HepG2 (cell line): ENCODE measurements around the gene JMJD1C. TPM values are rescaled to one million over a fixed set of nuclear protein-coding genes. Genes with fewer than 3 reads are reported as not detected.

Source experiments
- ATAC-seq: fragments of 200-7000 bp; cut with Tn5 transposase; 3 replicates; pipeline ENCODE4 v1.9.1; 2020; ENCODE audit warnings: mild to moderate bottlenecking, moderate library complexity
- BruUV-seq: library from RNA; stranded (reverse); fragments of 400-500 nt; replicated peaks from 2 replicates; lab custom pipeline; 2021; lab: Mats Ljungman, UMichigan
- CTCF ChIA-PET: fragments of 300-600 bp; formaldehyde crosslinking; extraction: SDS; loops from one replicate; lab custom pipeline; 2021; ENCODE audit warnings: low total read pairs, inconsistent platforms, low intra/inter-chr PET ratio; lab: Yijun Ruan, JAX
- POLR2A ChIA-PET: fragments of 350-600 bp; sonication (Branson Sonifier 250); formaldehyde crosslinking; loops from one replicate; lab custom pipeline; 2020; ENCODE audit warnings: antibody characterized with exemption, inconsistent platforms; lab: Yijun Ruan, JAX
- DNase-seq: peaks from one replicate; pipeline ENCODE4 v3.0.0-alpha.2; 2015; ENCODE audit warnings: low spot score
- FAIRE-seq: peaks from 3 replicates; lab custom pipeline; 2011; peaks lifted over from hg19 to GRCh38; lab: Jason Lieb, UNC
- H2AFZ ChIP-seq: one replicate; pipeline ENCODE4 v1.6.1; 2011; ENCODE audit warnings: low read length, inconsistent platforms
- H3K27ac ChIP-seq: fragments of 300-600 bp; 3 replicates; pipeline ENCODE4 v1.8.0; 2011; ENCODE audit warnings: mixed run types, mild to moderate bottlenecking, mixed read lengths, low read length, inconsistent platforms; ENCODE audit not compliant: insufficient read depth; ENCODE audit errors: extremely low read length
- H3K27me3 ChIP-seq, 2 experiments: fragments of 200-600 bp in 1 of 2; 2 replicates in 1 of 2; 3 replicates in 1 of 2; pipeline versions ENCODE4 v1.6.0 to v1.8.0; 2011; ENCODE audit warnings: low read length in 2 of 2, mild to moderate bottlenecking in 2 of 2, moderate library complexity in 2 of 2, inconsistent platforms in 1 of 2; ENCODE audit not compliant: insufficient read depth in 2 of 2, control insufficient read depth in 1 of 2
- H3K36me3 ChIP-seq, 2 experiments: fragments of 200-600 bp in 1 of 2; replicated peaks in 1 of 2; 2 replicates in 1 of 2; 3 replicates in 1 of 2; pipeline versions ENCODE4 v1.5.1 to v1.8.0; 2011; ENCODE audit warnings: low read length in 2 of 2, inconsistent platforms in 1 of 2; ENCODE audit not compliant: insufficient read depth in 2 of 2, control insufficient read depth in 1 of 2
- H3K4me1 ChIP-seq: 2 replicates; pipeline ENCODE4 v1.5.1; 2012; ENCODE audit warnings: low read length, inconsistent platforms; ENCODE audit not compliant: insufficient read depth
- H3K4me2 ChIP-seq: 2 replicates; pipeline ENCODE4 v1.6.0; 2011; ENCODE audit warnings: low read depth, low read length, inconsistent platforms
- H3K4me3 ChIP-seq, 3 experiments: fragments of 200-600 bp in 1 of 3; sonication (generic), shearing (Covaris generic) in 1 of 3; replicated peaks in 1 of 3; 2 replicates each; pipeline ENCODE4 v1.5.1; 2011 to 2016; ENCODE audit warnings: low read length in 3 of 3, inconsistent platforms in 2 of 3, low read depth in 2 of 3, mild to moderate bottlenecking in 2 of 3, control low read depth in 1 of 3, mixed read lengths in 1 of 3; ENCODE audit not compliant: insufficient read depth in 1 of 3
- H3K79me2 ChIP-seq: one replicate; pipeline ENCODE4 v1.6.1; 2011; ENCODE audit warnings: low read length, inconsistent platforms; ENCODE audit not compliant: insufficient read depth
- H3K9ac ChIP-seq: 2 replicates; pipeline ENCODE4 v1.6.0; 2011; ENCODE audit warnings: mild to moderate bottlenecking, low read depth, low read length, inconsistent platforms; ENCODE audit not compliant: insufficient read depth
- H3K9me3 ChIP-seq: 2 replicates; pipeline ENCODE4 v1.5.1; 2012; ENCODE audit warnings: mild to moderate bottlenecking, low read length
- H4K20me1 ChIP-seq: 2 replicates; pipeline ENCODE4 v1.6.0; 2011; ENCODE audit warnings: inconsistent platforms, mild to moderate bottlenecking, low read length, moderate library complexity; ENCODE audit not compliant: insufficient read depth
- BRD4 ChIP-seq: sonication (generic); formaldehyde crosslinking; IDR thresholded peaks from 2 replicates; pipeline ENCODE4 v1.4.0; 2020; ENCODE audit warnings: missing genetic modification reagents
- EED ChIP-seq: sonication (generic); formaldehyde crosslinking; IDR thresholded peaks from 2 replicates; pipeline ENCODE4 v1.5.0; 2020; ENCODE audit warnings: mild to moderate bottlenecking, missing genetic modification reagents
- HDAC6 ChIP-seq: fragments of 200-600 bp; sonication (generic); IDR thresholded peaks from 2 replicates; pipeline ENCODE4 v1.7.0; 2017; ENCODE audit warnings: mild to moderate bottlenecking, antibody characterized with exemption, low read length, low read depth
- SAP130 ChIP-seq: IDR thresholded peaks from 2 replicates; pipeline ENCODE4 v1.6.1; 2016; ENCODE audit warnings: low read depth
- TRIM24 ChIP-seq: sonication (generic); formaldehyde crosslinking; IDR thresholded peaks from 2 replicates; pipeline ENCODE4 v1.8.0; 2022; ENCODE audit warnings: mild to moderate bottlenecking, missing genetic modification reagents
- ZNF10 ChIP-seq: sonication (generic); formaldehyde crosslinking; IDR thresholded peaks from 2 replicates; pipeline ENCODE4 v1.4.0; 2020; ENCODE audit warnings: mild to moderate bottlenecking, low read depth, missing genetic modification reagents, borderline replicate concordance
- ZNF205 ChIP-seq: IDR thresholded peaks from 2 replicates; pipeline ENCODE4 v1.6.1; 2018; ENCODE audit warnings: missing biosample characterization, missing genetic modification reagents
- ZSCAN29 ChIP-seq: sonication (generic); formaldehyde crosslinking; conservative IDR thresholded peaks from 2 replicates; pipeline ENCODE4 v1.4.0; 2020; ENCODE audit warnings: mild to moderate bottlenecking, missing genetic modification reagents
- WGBS: methylation state at CpG from one replicate; pipeline ENCODE4 v1.1.6; 2017; ENCODE audit warnings: low lambda C conversion rate; 5-methylcytosine and 5-hydroxymethylcytosine counted together
- in situ Hi-C: cut with HindIII; loops from 2 replicates; pipeline ENCODE4 v1.10.0; 2017; ENCODE audit warnings: low pct_unique_long_range_greater_than_20kb; ENCODE audit not compliant: extremely low pct_ligation_motif_present
- intact Hi-C: fragments of 100-400 bp; cut with micrococcal nuclease; formaldehyde crosslinking; loops from one replicate; pipeline ENCODE4 v1.10.0; 2022; ENCODE audit not compliant: unreplicated experiment
- polyA plus RNA-seq, 8 experiments: library from polyadenylated mRNA; depleted of rRNA in 3 of 8; stranded (reverse) in 7 of 8; unstranded in 1 of 8; fragments of >200 nt; fragmentation: Illumina TruSeq in 4 of 8; extraction: Trizol in 4 of 8; gene quantifications; 2 replicates each; pipeline versions ENCODE4 v1.2.1 to v1.2.3, GENCODE V29; 2011 to 2016; ENCODE audit warnings: low read depth in 4 of 8, missing spikeins in 1 of 8, mixed read lengths in 1 of 8; ENCODE audit not compliant: insufficient read depth in 1 of 8
- total RNA-seq, 5 experiments: library from RNA; depleted of rRNA; stranded (reverse); fragments of >200 nt; fragmentation: Illumina TruSeq; extraction: Trizol; gene quantifications; 2 replicates each; pipeline ENCODE4 v1.2.3, GENCODE V29; 2016; ENCODE audit warnings: low read depth in 1 of 5
- TF ChIP-seq, protein P1 (sequence below): sonication (generic); formaldehyde crosslinking; IDR thresholded peaks from 2 replicates; pipeline ENCODE4 v1.5.1; 2020; ENCODE audit warnings: missing genetic modification reagents, mild to moderate bottlenecking, borderline replicate concordance
- TF ChIP-seq, protein P2 (sequence below): sonication (generic); formaldehyde crosslinking; IDR thresholded peaks from 2 replicates; pipeline ENCODE4 v1.5.1; 2020; ENCODE audit warnings: missing genetic modification reagents, mild to moderate bottlenecking, borderline replicate concordance
- TF ChIP-seq, protein P3 (sequence below): sonication (generic); formaldehyde crosslinking; IDR thresholded peaks from 2 replicates; pipeline ENCODE4 v1.5.1; 2020; ENCODE audit warnings: mild to moderate bottlenecking, missing genetic modification reagents, borderline replicate concordance

JMJD1C gene
- total and polyA plus RNA-seq, 2 of the 13 experiments (the other 11 are each of a cell fraction or from before 2014, with no cell fraction given): 42.3 to 42.7 TPM

- H2AFZ ChIP-seq: no peak overlapping the region
- intact Hi-C loops: no loop called here
- ChIA-PET POLR2A (no interaction called here), CTCF (no interaction called here)
- no peak overlapping the region for H3K9ac ChIP-seq
- H3K4me2 ChIP-seq: no peak overlapping the region
- no peak for FAIRE-seq
- in situ Hi-C loops: no loop called here
- WGBS: 97% methylated on average over 13 of the region's 13 CpGs
- no peaks in the 10 kb centered on the region for H3K36me3 ChIP-seq
- DNase-seq: no peak
- H3K4me1 ChIP-seq: peaks cover 26% of the 10 kb centered on the region
- H3K9me3 ChIP-seq: no peaks in the 10 kb centered on the region
- ATAC-seq: no peak
- TF ChIP-seq, protein P1, sequence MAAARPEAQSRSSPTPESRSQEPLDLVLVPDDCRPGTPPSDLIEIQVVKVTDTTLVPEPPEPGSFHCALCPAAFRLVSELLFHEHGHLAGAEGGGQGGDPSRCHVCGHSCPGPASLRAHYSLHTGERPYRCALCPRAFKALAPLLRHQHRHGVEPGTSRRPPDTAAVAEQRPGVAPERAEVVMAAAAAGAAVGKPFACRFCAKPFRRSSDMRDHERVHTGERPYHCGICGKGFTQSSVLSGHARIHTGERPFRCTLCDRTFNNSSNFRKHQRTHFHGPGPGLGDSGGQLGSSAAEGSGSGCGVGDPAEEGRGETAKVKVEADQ (CRISPR knock-in tag): no peak
- TF ChIP-seq BRD4 (CRISPR knock-in tag): no peak
- TF ChIP-seq, protein P2, sequence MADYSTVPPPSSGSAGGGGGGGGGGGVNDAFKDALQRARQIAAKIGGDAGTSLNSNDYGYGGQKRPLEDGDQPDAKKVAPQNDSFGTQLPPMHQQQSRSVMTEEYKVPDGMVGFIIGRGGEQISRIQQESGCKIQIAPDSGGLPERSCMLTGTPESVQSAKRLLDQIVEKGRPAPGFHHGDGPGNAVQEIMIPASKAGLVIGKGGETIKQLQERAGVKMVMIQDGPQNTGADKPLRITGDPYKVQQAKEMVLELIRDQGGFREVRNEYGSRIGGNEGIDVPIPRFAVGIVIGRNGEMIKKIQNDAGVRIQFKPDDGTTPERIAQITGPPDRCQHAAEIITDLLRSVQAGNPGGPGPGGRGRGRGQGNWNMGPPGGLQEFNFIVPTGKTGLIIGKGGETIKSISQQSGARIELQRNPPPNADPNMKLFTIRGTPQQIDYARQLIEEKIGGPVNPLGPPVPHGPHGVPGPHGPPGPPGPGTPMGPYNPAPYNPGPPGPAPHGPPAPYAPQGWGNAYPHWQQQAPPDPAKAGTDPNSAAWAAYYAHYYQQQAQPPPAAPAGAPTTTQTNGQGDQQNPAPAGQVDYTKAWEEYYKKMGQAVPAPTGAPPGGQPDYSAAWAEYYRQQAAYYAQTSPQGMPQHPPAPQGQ: no peak
- TF ChIP-seq, protein P3, sequence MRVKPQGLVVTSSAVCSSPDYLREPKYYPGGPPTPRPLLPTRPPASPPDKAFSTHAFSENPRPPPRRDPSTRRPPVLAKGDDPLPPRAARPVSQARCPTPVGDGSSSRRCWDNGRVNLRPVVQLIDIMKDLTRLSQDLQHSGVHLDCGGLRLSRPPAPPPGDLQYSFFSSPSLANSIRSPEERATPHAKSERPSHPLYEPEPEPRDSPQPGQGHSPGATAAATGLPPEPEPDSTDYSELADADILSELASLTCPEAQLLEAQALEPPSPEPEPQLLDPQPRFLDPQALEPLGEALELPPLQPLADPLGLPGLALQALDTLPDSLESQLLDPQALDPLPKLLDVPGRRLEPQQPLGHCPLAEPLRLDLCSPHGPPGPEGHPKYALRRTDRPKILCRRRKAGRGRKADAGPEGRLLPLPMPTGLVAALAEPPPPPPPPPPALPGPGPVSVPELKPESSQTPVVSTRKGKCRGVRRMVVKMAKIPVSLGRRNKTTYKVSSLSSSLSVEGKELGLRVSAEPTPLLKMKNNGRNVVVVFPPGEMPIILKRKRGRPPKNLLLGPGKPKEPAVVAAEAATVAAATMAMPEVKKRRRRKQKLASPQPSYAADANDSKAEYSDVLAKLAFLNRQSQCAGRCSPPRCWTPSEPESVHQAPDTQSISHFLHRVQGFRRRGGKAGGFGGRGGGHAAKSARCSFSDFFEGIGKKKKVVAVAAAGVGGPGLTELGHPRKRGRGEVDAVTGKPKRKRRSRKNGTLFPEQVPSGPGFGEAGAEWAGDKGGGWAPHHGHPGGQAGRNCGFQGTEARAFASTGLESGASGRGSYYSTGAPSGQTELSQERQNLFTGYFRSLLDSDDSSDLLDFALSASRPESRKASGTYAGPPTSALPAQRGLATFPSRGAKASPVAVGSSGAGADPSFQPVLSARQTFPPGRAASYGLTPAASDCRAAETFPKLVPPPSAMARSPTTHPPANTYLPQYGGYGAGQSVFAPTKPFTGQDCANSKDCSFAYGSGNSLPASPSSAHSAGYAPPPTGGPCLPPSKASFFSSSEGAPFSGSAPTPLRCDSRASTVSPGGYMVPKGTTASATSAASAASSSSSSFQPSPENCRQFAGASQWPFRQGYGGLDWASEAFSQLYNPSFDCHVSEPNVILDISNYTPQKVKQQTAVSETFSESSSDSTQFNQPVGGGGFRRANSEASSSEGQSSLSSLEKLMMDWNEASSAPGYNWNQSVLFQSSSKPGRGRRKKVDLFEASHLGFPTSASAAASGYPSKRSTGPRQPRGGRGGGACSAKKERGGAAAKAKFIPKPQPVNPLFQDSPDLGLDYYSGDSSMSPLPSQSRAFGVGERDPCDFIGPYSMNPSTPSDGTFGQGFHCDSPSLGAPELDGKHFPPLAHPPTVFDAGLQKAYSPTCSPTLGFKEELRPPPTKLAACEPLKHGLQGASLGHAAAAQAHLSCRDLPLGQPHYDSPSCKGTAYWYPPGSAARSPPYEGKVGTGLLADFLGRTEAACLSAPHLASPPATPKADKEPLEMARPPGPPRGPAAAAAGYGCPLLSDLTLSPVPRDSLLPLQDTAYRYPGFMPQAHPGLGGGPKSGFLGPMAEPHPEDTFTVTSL (CRISPR knock-in tag): no peak
- TF ChIP-seq SAP130 (CRISPR knock-in tag): no peak
- no peak for TF ChIP-seq HDAC6
- no peak for TF ChIP-seq ZNF205 (CRISPR knock-in tag)
- no peak for TF ChIP-seq ZNF10
- TF ChIP-seq TRIM24 (CRISPR knock-in tag): no peak
- no peak for TF ChIP-seq ZSCAN29
- no peak for TF ChIP-seq EED (CRISPR knock-in tag)
- peaks cover 85% of the 10 kb centered on the region for H3K79me2 ChIP-seq
- no peak overlapping the region for H3K4me3 ChIP-seq
- no TSS peak for BruUV-seq
- H3K27me3 ChIP-seq: no peaks in the 10 kb centered on the region
- no peak overlapping the region for H3K27ac ChIP-seq
- H4K20me1 ChIP-seq: peaks cover 4% of the 10 kb centered on the region; the same call in 1 of the 2 replicates
These were observed 30.6 kb downstream of the JMJD1C start for GRCh38 chr10:63434866-63435854.
